ENCODE measurements around the gene G6PD. TPM values are rescaled to one million over a fixed set of nuclear protein-coding genes. Genes with fewer than 3 reads are reported as not detected.

G6PD gene
- total and polyA plus RNA-seq, 4 donors = 1.9 to 23.6 (median 5.5) TPM

GRCh38 chrX:154535892-154536291 lies 10.8 kb downstream of the G6PD start:
- H3K27me3 ChIP-seq (ENCODE audit: control insufficient read depth in 4 of 4, insufficient read depth in 4 of 4, low read length in 3 of 4) = no peaks in the 10 kb centered on the region
- no peak overlapping the region for H3K4me3 ChIP-seq (ENCODE audit: low read depth in 1 of 3, low read length in 3 of 3)
- no peak for TF ChIP-seq FOXA2 (IDR thresholded peaks at IDR 0.05)
- no peak for TF ChIP-seq FOXA1 (IDR thresholded peaks at IDR 0.05)
- no peak for TF ChIP-seq CTCF (IDR thresholded peaks at IDR 0.05; ENCODE audit: low read depth, low read length, missing input control)
- no peak for TF ChIP-seq HNF4A (conservative IDR thresholded peaks at IDR 0.05)
- TF ChIP-seq MAX (IDR thresholded peaks at IDR 0.05) = no peak
- TF ChIP-seq SP1 (IDR thresholded peaks at IDR 0.05) = no peak
- no peak for TF ChIP-seq NR2F2 (IDR thresholded peaks at IDR 0.05)
- TF ChIP-seq JUND (IDR thresholded peaks at IDR 0.05) = no peak
- TF ChIP-seq ATF3 (IDR thresholded peaks at IDR 0.05) = no peak
- TF ChIP-seq RAD21 (IDR thresholded peaks at IDR 0.05) = no peak
- no peak for TF ChIP-seq RXRA (IDR thresholded peaks at IDR 0.05)
- no peak for TF ChIP-seq ZBTB33 (IDR thresholded peaks at IDR 0.05)
- WGBS = 89% methylated on average over 9 of the region's 9 CpGs
- H3K27ac ChIP-seq (ENCODE audit: low read depth in 1 of 2, low read length in 2 of 2) = no peak overlapping the region
- H3K9me3 ChIP-seq (ENCODE audit: control insufficient read depth in 4 of 4, low read length in 3 of 4) = no peaks in the 10 kb centered on the region
- H3K4me1 ChIP-seq (ENCODE audit: control insufficient read depth in 4 of 4, insufficient read depth in 4 of 4, low read length in 3 of 4) = peaks cover 4 to 14% (median 7%) of the 10 kb centered on the region in 4 donors
- H3K9ac ChIP-seq (ENCODE audit: low read depth in 1 of 2, low read length in 2 of 2) = no peak overlapping the region
- no peaks in the 10 kb centered on the region for H3K36me3 ChIP-seq (ENCODE audit: control insufficient read depth in 4 of 4, insufficient read depth in 3 of 4, low read depth in 1 of 4, low read length in 3 of 4)
- no peak for DNase-seq (ENCODE audit: low spot score)

GRCh38 chrX:154534526-154535322 lies 11.9 kb downstream of the G6PD start:
- Histone ChIP-seq H3K9ac (ENCODE audit: low read depth in 1 of 2, low read length in 2 of 2) (no peak overlapping the region), H3K9me3 (ENCODE audit: control insufficient read depth in 4 of 4, low read length in 3 of 4) (no peaks in the 10 kb centered on the region), H3K27me3 (ENCODE audit: control insufficient read depth in 4 of 4, insufficient read depth in 4 of 4, low read length in 3 of 4) (no peaks in the 10 kb centered on the region), H3K27ac (ENCODE audit: low read depth in 1 of 2, low read length in 2 of 2) (peak overlapping the region in 1 of 2 donors; percentile 54), H3K4me1 (ENCODE audit: control insufficient read depth in 4 of 4, insufficient read depth in 4 of 4, low read length in 3 of 4) (peaks cover 2 to 10% (median 6%) of the 10 kb centered on the region in 4 donors), H3K4me3 (ENCODE audit: low read depth in 1 of 3, low read length in 3 of 3) (no peak overlapping the region), H3K36me3 (ENCODE audit: control insufficient read depth in 4 of 4, insufficient read depth in 3 of 4, low read depth in 1 of 4, low read length in 3 of 4) (no peaks in the 10 kb centered on the region)
- WGBS = 19% methylated on average over 34 of the region's 34 CpGs
- peak; percentile 89 for DNase-seq (ENCODE audit: low spot score)
- TF ChIP-seq ATF3 (IDR thresholded peaks at IDR 0.05) = no peak
- TF ChIP-seq MAX (IDR thresholded peaks at IDR 0.05) = no peak
- no peak for TF ChIP-seq ZBTB33 (IDR thresholded peaks at IDR 0.05)
- no peak for TF ChIP-seq GABPA (IDR thresholded peaks at IDR 0.05 in 1 of 2, conservative IDR thresholded peaks at IDR 0.05 in 1 of 2)
- no peak for TF ChIP-seq FOXA2 (IDR thresholded peaks at IDR 0.05)
- TF ChIP-seq JUND (IDR thresholded peaks at IDR 0.05) = no peak
- no peak for TF ChIP-seq HNF4G (IDR thresholded peaks at IDR 0.05)
- TF ChIP-seq REST (IDR thresholded peaks at IDR 0.05) = no peak
- no peak for TF ChIP-seq NR2F2 (IDR thresholded peaks at IDR 0.05)
- no peak for TF ChIP-seq EGR1 (IDR thresholded peaks at IDR 0.05; ENCODE audit: low read depth in 2 of 2)
- no peak for TF ChIP-seq YY1 (IDR thresholded peaks at IDR 0.05)
- peak; percentile 100 for TF ChIP-seq RAD21 (IDR thresholded peaks at IDR 0.05)
- TF ChIP-seq SP1 (IDR thresholded peaks at IDR 0.05) = peak; percentile 23
- no peak for TF ChIP-seq FOXA1 (IDR thresholded peaks at IDR 0.05)
- TF ChIP-seq TAF1 (conservative IDR thresholded peaks at IDR 0.05) = no peak
- peak; percentile 37 to 39 for TF ChIP-seq RXRA (IDR thresholded peaks at IDR 0.05)
